ENCODE results near the gene MTA3.

The MTA3 gene

DNA sequence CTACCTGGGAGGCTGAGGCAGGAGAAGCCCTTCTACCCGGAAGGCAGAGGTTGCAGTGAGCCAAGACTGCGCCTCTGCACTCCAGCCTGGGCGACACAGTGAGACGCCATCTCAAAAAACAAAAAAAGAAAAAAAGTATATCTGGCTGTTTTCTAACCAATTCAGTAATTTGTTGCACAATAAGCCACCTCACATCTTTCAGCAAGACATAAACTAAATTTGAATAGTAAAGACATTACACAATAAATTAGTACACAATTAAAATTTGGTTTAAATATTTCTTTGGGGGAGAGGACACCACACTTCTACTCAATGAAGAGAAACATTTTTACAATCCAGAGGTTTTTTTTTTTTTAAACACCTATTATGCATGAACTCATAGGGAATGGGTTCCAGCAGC is 36.0 kb upstream of the MTA3 start:
- no peak overlapping the region for H3K27ac ChIP-seq (ENCODE audit: low read length)
- no peaks in the 10 kb centered on the region for H3K79me2 ChIP-seq (ENCODE audit: low read length)
- H2AFZ ChIP-seq (ENCODE audit: low read depth, low read length) = no peak overlapping the region
- no peaks in the 10 kb centered on the region for H3K27me3 ChIP-seq (ENCODE audit: low read depth, low read length)
- no peaks in the 10 kb centered on the region for H4K20me1 ChIP-seq (ENCODE audit: insufficient read depth, low read length)
- TF ChIP-seq, protein P1, sequence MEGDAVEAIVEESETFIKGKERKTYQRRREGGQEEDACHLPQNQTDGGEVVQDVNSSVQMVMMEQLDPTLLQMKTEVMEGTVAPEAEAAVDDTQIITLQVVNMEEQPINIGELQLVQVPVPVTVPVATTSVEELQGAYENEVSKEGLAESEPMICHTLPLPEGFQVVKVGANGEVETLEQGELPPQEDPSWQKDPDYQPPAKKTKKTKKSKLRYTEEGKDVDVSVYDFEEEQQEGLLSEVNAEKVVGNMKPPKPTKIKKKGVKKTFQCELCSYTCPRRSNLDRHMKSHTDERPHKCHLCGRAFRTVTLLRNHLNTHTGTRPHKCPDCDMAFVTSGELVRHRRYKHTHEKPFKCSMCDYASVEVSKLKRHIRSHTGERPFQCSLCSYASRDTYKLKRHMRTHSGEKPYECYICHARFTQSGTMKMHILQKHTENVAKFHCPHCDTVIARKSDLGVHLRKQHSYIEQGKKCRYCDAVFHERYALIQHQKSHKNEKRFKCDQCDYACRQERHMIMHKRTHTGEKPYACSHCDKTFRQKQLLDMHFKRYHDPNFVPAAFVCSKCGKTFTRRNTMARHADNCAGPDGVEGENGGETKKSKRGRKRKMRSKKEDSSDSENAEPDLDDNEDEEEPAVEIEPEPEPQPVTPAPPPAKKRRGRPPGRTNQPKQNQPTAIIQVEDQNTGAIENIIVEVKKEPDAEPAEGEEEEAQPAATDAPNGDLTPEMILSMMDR (IDR thresholded peaks at IDR 0.05; ENCODE audit: low read depth, low read length) = no peak
- no peak for TF ChIP-seq EZH2phosphoT487 (IDR thresholded peaks at IDR 0.05; ENCODE audit: low read depth)
- no peaks in the 10 kb centered on the region for H3K36me3 ChIP-seq (replicated peaks; ENCODE audit: low read depth, low read length)
- H3K4me2 ChIP-seq (ENCODE audit: low read length) = no peak overlapping the region
- no peaks in the 10 kb centered on the region for H3K9me3 ChIP-seq (ENCODE audit: insufficient read depth, low read length)
- no peak overlapping the region for H3K4me3 ChIP-seq (ENCODE audit: low read length)
- H3K4me1 ChIP-seq (ENCODE audit: low read length) = no peaks in the 10 kb centered on the region
- no peak overlapping the region for H3K9ac ChIP-seq (ENCODE audit: low read length)

DNA sequence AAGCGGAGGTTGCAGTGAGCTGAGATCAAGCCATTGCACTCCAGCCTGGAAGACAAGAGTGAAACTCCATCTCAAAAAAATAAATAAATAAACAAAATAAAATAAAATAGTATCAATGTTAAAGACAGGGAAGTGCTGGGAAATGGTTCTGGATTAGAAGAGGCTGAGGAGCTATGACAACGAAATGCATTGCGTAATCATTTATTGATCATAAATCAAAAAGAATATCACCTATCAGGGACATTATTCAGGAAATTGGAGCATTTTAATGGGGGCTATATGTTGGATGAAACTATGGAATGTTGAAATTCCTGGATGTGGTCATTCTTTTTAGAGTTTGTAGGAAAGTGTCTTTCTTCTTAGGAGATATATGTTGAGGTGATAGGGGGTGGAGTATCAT is 30.9 kb upstream of the MTA3 start:
- Histone ChIP-seq H3K9ac (ENCODE audit: low read length) (no peak overlapping the region), H3K4me3 (ENCODE audit: low read length) (no peak overlapping the region), H3K9me3 (ENCODE audit: insufficient read depth, low read length) (no peaks in the 10 kb centered on the region), H3K4me1 (ENCODE audit: low read length) (no peaks in the 10 kb centered on the region), H4K20me1 (ENCODE audit: insufficient read depth, low read length) (no peaks in the 10 kb centered on the region), H3K4me2 (ENCODE audit: low read length) (no peak overlapping the region), H3K27me3 (ENCODE audit: low read depth, low read length) (no peaks in the 10 kb centered on the region), H2AFZ (ENCODE audit: low read depth, low read length) (no peak overlapping the region), H3K79me2 (ENCODE audit: low read length) (no peaks in the 10 kb centered on the region), H3K36me3 (replicated peaks; ENCODE audit: low read depth, low read length) (no peaks in the 10 kb centered on the region), H3K27ac (ENCODE audit: low read length) (no peak overlapping the region)
- no peak for TF ChIP-seq EZH2phosphoT487 (IDR thresholded peaks at IDR 0.05; ENCODE audit: low read depth)
- TF ChIP-seq, protein P1 (IDR thresholded peaks at IDR 0.05; ENCODE audit: low read depth, low read length) = no peak

GRCh38 chr2:42542871-42543270 is 25.6 kb upstream of the MTA3 start:
- no peaks in the 10 kb centered on the region for H3K36me3 ChIP-seq (replicated peaks; ENCODE audit: low read depth, low read length)
- H3K4me3 ChIP-seq (ENCODE audit: low read length) = no peak overlapping the region
- H3K27ac ChIP-seq (ENCODE audit: low read length) = no peak overlapping the region
- H2AFZ ChIP-seq (ENCODE audit: low read depth, low read length) = no peak overlapping the region
- H3K4me2 ChIP-seq (ENCODE audit: low read length) = no peak overlapping the region
- H3K27me3 ChIP-seq (ENCODE audit: low read depth, low read length) = no peaks in the 10 kb centered on the region
- no peak for TF ChIP-seq EZH2phosphoT487 (IDR thresholded peaks at IDR 0.05; ENCODE audit: low read depth)
- TF ChIP-seq, protein P1 (IDR thresholded peaks at IDR 0.05; ENCODE audit: low read depth, low read length) = no peak
- H4K20me1 ChIP-seq (ENCODE audit: insufficient read depth, low read length) = no peaks in the 10 kb centered on the region
- H3K9ac ChIP-seq (ENCODE audit: low read length) = no peak overlapping the region
- peaks cover 11% of the 10 kb centered on the region for H3K4me1 ChIP-seq (ENCODE audit: low read length)
- H3K9me3 ChIP-seq (ENCODE audit: insufficient read depth, low read length) = no peaks in the 10 kb centered on the region
- no peaks in the 10 kb centered on the region for H3K79me2 ChIP-seq (ENCODE audit: low read length)

GRCh38 chr2:42545023-42545721 is 23.3 kb upstream of the MTA3 start:
- H3K4me3 ChIP-seq (ENCODE audit: low read length) = no peak overlapping the region
- no peaks in the 10 kb centered on the region for H3K9me3 ChIP-seq (ENCODE audit: insufficient read depth, low read length)
- no peaks in the 10 kb centered on the region for H4K20me1 ChIP-seq (ENCODE audit: insufficient read depth, low read length)
- peaks cover 11% of the 10 kb centered on the region for H3K4me1 ChIP-seq (ENCODE audit: low read length)
- H3K4me2 ChIP-seq (ENCODE audit: low read length) = no peak overlapping the region
- no peak overlapping the region for H3K27ac ChIP-seq (ENCODE audit: low read length)
- no peak overlapping the region for H3K9ac ChIP-seq (ENCODE audit: low read length)
- no peaks in the 10 kb centered on the region for H3K27me3 ChIP-seq (ENCODE audit: low read depth, low read length)
- TF ChIP-seq, protein P1 (IDR thresholded peaks at IDR 0.05; ENCODE audit: low read depth, low read length) = no peak
- no peak for TF ChIP-seq EZH2phosphoT487 (IDR thresholded peaks at IDR 0.05; ENCODE audit: low read depth)
- no peak overlapping the region for H2AFZ ChIP-seq (ENCODE audit: low read depth, low read length)
- H3K79me2 ChIP-seq (ENCODE audit: low read length) = no peaks in the 10 kb centered on the region
- no peaks in the 10 kb centered on the region for H3K36me3 ChIP-seq (replicated peaks; ENCODE audit: low read depth, low read length)
